HFF-Myc (cell line): ENCODE measurements around the gene RSL1D1.

Source experiments
- DNase-seq: peaks from one replicate; pipeline ENCODE4 v3.0.0-alpha.2; 2011; ENCODE audit warnings: low read depth; ENCODE audit errors: extremely low read depth
- H3K4me3 ChIP-seq: replicated peaks from 2 replicates; pipeline ENCODE4 v1.5.1; 2011; ENCODE audit warnings: low read depth, mild to moderate bottlenecking, control low read depth, low read length
- TF ChIP-seq, protein P1 (sequence below): IDR thresholded peaks from 2 replicates; pipeline ENCODE4 v1.5.1; 2012; ENCODE audit warnings: mild to moderate bottlenecking, low read depth, low read length, control low read depth; ENCODE audit errors: missing control alignments

RSL1D1 gene

DNA sequence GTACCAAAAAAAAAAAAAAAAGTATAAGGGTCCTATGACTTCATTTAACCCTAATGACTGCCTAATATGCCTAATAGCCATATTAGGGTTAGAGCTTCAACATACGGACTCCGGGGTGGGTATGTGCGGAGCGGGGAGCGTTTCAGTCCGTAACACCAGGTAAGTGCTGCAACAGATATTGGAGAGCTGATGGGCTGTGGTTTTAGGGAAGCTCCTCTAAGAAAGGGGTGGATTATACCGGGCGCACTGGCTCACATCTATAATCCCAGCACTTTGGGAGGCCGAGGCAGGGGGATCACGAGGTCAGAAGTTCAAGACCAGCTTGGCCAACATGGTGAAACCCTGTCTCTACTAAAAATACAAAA lies 52.3 kb downstream of the RSL1D1 start:
- peak overlapping the region; percentile 83; the same call in 1 of the 2 replicates for H3K4me3 ChIP-seq
- no peak for DNase-seq
- TF ChIP-seq, protein P1, sequence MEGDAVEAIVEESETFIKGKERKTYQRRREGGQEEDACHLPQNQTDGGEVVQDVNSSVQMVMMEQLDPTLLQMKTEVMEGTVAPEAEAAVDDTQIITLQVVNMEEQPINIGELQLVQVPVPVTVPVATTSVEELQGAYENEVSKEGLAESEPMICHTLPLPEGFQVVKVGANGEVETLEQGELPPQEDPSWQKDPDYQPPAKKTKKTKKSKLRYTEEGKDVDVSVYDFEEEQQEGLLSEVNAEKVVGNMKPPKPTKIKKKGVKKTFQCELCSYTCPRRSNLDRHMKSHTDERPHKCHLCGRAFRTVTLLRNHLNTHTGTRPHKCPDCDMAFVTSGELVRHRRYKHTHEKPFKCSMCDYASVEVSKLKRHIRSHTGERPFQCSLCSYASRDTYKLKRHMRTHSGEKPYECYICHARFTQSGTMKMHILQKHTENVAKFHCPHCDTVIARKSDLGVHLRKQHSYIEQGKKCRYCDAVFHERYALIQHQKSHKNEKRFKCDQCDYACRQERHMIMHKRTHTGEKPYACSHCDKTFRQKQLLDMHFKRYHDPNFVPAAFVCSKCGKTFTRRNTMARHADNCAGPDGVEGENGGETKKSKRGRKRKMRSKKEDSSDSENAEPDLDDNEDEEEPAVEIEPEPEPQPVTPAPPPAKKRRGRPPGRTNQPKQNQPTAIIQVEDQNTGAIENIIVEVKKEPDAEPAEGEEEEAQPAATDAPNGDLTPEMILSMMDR = no peak

DNA sequence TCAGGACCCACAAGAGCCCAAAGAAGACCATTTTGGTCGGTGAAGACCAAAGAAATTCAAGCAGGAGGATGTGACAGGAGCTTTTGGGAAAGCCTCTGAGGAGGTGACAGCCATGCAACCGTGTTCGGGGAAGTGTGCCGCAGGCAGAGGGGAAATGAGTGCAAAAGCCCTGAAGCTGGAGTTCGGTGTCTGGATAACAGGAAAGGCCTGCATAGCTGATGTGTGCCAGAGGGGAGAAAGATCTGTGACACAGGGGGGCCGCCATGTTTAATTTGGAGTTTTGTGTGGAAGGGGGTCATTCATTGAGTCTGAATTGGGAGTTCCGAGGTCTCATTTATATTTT lies 53.4 kb downstream of the RSL1D1 start:
- peak overlapping the region; percentile 83 for H3K4me3 ChIP-seq
- DNase-seq = no peak
- TF ChIP-seq, protein P1 = no peak

DNA sequence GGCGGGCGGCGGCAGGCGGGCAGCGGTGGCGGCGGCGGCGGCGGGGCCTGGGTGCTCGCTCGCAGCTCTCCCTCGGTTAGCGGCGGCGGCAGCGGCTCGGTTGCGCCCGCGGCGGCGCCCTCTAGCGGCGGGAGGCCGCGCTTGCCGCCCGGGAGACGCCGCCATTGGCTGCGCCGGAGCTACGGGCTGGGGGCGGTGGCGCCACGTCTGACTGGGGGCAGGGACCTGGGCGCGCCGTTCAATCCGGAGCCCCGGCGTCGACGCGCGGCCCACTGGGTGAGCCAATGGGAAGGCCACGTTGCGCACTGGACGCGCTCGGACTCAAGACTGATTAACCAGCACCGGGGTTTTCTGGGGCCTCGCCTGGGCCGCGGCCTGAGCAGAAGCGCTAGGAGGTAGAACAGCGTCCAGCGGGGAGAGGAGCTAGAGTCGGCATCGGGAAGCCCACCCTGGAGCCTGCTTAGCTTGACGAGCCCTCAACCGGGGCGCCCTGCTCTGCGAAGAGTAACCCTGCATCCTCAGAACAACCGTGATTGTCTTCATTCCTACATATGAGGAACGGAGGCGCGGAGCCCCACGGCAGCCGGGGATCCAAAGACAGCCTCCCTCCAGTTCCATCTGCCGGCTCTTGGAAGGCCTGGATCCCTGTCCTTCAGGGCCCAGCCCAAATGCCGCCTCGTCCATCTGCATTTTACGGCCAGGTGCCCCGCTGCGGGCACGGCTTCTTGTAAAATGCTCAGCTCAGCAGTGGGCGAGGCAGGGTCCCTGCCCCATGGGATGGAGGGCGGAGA lies 54.0 kb downstream of the RSL1D1 start, which contains the start of gene ZC3H7A:
ZC3H7A (minus strand) TSS at position 93 of the 791 bp plus-strand sequence. CDS start 14,904 bp downstream, outside the sequence.
- DNase-seq = peak; percentile 78
- TF ChIP-seq, protein P1 = peak; percentile 33

DNA sequence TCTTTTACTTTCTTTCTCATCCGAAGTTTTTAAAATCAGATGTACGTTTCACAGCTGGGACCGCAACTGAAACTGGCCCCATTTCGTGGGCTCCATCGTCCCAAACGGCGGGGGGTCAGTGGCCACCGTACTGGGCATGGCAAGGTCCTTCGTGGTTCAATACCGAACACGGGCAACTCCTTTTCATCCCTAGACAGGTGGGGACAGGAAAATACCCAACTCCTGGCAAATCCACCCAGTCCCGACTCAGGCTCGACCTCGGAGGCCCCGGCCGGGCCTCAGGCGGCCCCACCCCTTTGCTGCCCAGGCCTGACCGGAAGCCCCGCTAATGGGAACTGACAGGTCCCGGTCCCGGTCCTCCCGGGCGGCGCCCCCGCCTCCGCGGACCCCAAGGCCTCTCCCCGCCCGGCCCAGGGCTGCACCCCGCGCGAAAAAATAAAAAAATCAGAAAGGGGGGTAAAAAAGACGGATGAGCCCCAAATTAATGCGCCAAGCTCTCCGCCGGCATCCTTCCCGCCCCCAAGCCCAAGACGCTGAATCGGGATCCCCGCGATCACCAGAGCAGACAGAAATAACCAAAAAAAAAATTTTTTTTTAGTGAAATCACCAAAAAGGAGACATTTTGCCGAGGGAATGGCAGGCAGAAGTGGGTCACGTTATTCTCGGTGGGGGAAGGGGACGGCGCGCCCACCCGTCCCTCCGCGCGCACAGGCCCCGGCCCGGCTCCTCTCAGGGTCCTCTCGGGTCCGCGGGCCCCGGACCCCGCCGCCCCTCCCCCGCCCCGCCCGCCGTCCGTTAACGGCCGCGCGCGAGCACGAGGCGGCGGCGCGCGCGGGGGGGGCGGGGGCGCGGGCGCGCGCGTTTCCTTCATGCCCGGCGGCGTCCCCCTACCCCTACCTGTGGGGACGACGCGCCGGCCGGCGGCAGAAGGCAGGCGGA lies 54.8 kb downstream of the RSL1D1 start:
- peak overlapping the region; percentile 94 for H3K4me3 ChIP-seq
- DNase-seq = no peak
- TF ChIP-seq, protein P1 = no peak

More for the DNA sequence above, 54.0 kb downstream of the RSL1D1 start, which contains the start of gene ZC3H7A:
- H3K4me3 ChIP-seq = peak within 1 kb of the TSS; percentile 94

DNA sequence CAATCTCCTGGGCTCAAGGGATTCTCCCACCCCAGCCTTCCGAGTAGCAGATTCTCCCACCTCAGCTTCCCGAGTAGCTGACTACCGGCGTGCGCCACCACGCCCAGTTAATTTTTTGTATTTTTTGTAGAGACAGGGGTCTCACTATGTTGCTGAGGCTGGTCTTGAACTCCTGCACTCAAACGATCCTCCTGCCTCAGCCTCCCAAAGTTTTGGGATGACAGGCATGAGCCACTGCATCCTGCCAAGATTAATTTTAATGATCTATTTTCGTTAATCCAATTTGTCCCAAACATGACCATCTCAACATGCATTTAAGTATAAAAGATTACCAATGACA lies 55.5 kb downstream of the RSL1D1 start:
- DNase-seq = no peak
- TF ChIP-seq, protein P1 = no peak
- H3K4me3 ChIP-seq = peak overlapping the region; percentile 94

DNA sequence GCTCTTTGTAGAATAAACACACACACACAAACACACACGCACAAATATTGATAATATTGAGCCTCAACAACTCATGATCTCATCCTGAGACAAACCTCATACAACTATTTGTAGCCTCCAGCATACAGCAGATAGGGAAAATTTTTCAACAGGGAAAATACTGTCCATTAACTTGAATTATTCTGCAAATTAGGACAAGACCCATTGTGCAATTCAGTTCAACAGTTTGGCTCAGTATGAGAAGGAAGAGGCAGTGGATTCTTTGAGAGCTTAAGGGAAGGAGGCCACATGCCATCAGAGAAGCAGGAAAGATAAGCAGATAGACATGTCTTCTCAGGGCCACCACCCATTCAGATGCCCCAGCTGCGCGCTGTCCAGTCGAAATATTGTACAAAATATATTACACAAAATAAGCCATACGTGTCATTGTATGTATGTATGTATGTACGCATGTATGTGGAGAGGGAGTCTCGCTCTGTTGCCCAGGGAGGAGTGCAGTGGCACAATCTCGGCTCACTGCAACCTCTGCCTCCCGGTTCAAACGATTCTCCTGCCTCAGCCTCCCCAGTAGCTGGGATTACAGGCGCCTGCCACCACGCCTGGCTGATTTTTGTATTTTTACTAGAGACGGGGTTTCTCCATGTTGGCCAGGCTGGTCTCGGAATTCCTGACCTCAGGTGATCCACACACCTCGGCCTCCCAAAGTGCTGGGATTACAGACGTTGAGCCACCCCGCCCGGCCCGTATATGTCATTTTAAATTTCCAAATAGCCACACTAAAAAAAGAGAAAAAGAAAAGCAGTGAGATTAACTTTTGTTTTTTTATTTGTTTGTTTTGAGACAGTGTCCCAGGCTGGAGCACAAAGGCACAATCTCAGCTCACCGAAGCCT lies 56.1 kb downstream of the RSL1D1 start:
- H3K4me3 ChIP-seq = peak overlapping the region; percentile 94
- DNase-seq = no peak
- TF ChIP-seq, protein P1 = no peak
